NCI-H2227 treated with DMSO at 0.1 percent for 48 hours (cell line): ENCODE measurements around the gene ADAMTS9.

Source experiments
- DNase-seq: peaks from one replicate; lab custom pipeline; 2025; lab: John Stamatoyannopoulos, UW

ADAMTS9 gene

GRCh38 chr3:64651741-64652241, 36.0 kb downstream of the ADAMTS9 start:
- DNase-seq: no peak

DNA sequence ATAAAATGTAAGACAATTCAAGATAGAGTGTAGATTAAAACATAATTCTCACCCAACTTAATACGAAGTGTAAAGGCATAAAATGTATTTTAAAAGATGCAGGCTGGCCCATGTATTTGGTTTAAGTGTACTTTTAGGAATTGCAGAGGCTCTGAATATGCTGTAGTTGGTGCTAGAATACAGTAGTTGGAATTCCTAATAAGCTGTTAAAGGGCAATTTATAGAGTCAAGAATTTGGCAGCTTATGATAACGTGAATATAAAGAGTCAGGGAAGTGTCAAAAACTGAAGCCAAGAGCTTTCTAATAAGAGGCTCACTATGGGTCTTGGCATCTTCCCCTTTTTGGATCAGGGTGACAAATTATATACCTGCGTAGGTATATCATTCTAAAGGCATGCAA, 36.5 kb downstream of the ADAMTS9 start:
- no peak for DNase-seq

- no peak for DNase-seq
Observed at GRCh38 chr3:64650715-64651114, 37.1 kb downstream of the ADAMTS9 start.

DNA sequence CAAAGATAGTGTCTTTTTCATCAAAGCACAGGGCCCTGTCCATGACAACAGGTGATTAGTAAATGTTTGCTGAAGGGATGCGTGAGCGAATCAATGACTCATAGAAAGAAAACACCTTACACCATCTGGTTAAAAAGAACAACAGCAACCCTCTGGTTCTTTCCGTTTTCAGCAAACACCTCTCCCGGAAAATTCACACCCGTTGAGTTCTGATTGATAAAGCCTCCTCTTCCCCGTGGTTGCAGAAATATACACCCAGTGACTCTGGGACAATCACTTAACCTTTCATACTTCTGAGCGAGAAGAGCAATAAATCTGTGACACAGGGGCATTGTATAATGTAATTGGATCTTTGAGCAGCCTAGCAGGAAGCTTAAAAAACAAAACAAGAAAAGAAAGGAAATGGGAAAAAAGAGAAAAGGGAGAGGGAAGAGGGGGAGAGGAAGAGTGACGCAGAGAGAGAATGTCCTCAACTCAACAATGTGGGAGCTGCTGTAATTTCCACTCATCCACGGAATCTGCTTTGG, 37.6 kb downstream of the ADAMTS9 start:
- no peak for DNase-seq

DNA sequence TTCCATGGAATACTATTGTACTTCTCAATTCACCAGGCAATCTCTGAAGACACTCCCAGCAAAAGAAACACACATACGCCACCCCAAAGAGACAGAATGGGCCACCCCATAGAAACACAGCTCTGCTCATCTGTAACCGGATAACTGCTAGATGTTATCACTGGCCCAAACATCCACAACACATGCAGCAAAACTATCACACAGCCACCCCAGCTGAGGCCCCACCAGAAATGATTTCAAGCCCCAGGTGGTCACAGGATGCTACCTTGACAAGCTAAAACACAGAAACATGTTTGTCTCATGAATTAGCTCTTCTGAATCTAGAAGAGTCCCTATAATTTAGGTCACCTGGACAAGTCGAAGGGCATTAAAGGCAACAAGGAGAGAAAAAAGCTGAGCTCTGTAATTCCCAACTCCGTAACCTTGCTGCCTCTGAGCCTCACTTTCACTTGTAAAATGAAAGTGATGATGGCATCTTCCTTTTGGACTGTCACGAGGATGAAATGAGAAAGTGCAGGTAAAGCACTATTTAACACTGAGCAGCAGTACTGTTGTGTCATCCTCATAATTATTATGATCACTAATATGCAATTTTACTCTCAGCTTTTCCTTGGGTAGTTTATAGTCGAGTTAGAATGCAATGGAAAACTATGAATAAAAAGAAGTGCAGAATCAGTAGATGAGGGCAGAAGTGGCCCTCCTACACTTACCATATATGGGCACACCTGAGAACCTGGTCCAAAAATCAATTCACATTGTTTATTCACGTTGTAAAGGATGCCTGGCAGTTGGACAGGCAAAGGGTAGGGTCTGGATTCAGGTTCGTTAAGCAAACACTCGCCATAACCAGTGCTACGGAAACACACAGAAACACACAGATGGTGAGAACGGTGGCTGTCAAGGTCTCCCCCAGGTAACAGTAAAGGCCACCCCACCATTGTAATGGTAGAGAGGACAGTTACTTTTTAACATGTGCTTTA, 38.6 kb downstream of the ADAMTS9 start:
- DNase-seq: no peak

DNA sequence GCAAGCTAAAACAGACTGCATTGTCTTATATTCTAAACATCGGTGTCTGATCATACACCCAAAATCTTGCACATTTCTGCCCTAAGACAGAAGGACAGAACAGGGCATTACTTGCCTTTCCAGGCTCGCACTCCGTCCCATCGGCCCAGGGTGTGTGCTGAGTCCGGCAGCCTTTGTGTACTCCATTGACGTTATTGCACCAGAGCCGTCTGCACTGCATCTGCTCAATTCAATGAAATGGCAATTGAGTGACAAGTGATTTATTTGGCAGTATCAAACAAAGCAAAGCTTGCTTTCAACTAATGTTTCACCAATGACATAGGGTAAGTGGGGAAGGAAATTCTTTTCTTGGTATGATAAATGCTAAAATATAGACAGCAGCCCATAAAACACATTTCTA, 40.0 kb downstream of the ADAMTS9 start:
- DNase-seq: no peak

GRCh38 chr3:64645243-64645642, 42.6 kb downstream of the ADAMTS9 start:
- DNase-seq: no peak

DNA sequence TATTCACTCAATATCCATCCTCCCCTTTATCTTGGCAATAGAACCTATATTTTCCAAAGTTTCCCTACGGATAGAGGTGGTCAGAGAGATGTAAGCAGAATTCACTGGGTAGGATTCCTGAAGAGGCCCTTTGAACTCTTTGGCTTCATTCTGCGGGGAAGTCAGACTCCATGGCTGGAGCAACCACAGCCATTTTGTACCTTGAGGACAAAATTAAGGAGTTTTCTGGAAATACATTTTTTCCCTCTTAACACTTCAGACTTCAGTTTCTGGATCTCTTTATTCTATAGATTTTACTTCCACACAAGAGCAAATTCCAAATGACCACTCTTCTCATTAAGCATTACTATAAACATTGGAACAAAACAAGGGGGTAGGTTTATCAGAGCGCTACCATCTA, 43.3 kb downstream of the ADAMTS9 start:
- no peak for DNase-seq

GRCh38 chr3:64642327-64643151, 45.3 kb downstream of the ADAMTS9 start:
- peak; percentile 73 for DNase-seq

- peak; percentile 57 for DNase-seq
Observed at GRCh38 chr3:64638981-64639481, 48.8 kb downstream of the ADAMTS9 start.

DNA sequence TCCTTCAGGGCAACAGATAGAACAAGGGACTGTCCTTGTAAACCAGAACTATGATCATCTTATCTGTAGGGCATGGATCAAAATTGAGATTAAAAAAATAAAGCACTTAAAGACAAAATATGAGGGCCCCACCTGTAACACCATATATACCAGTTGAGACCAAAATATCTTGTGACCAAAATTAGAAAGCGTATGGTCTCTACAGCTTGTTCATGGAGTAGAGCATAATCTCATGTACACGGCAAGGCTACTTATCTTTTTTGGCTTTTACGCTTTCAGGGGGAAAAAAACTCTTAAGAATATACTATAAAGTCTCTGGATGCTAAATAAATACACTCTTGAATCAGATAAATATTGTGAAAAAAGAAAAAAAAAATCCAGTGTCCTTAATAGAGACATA, 49.3 kb downstream of the ADAMTS9 start:
- no peak for DNase-seq

GRCh38 chr3:64634417-64634816, 53.4 kb downstream of the ADAMTS9 start:
- DNase-seq: no peak

GRCh38 chr3:64631951-64632350, 55.8 kb downstream of the ADAMTS9 start:
- DNase-seq: no peak

DNA sequence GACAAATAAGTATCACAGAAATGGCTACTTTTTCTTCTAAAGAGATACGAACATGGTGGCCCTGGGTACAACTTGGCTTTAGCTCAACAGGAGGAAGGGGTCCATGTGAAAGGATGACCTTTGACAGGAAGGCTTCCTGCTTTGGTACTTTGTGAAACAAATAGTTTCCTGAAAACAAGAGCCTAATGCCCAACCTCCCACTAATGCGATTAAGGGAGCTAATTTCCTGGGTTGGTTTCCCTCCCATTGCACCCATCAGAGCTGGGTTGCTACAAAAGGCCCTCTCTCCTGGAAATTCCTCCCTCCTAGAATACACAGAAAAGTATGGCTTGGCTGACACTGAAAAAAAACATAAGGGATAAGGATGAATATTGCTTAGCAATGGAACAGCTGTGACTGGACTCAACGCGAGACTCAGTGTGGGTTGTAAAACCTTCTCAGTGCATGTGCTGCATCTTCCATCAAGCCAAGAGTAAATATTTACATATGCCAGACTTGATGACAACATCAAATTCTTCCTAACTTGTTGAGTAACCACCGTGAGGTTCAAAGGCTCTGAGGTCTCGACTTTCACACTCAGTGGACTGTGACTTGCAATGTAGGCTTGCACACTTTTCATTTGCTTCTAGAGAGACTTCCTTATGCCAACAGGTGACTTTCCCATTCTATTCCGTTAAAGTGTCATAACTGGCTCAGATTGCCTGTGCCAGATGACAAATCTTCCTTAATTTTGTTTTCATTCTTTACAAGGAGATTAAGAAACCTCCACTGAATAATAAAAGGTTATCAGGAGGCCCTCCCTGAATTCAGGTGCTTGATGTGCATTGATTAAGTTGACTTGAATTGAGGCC, 60.1 kb downstream of the ADAMTS9 start:
- DNase-seq: no peak

DNA sequence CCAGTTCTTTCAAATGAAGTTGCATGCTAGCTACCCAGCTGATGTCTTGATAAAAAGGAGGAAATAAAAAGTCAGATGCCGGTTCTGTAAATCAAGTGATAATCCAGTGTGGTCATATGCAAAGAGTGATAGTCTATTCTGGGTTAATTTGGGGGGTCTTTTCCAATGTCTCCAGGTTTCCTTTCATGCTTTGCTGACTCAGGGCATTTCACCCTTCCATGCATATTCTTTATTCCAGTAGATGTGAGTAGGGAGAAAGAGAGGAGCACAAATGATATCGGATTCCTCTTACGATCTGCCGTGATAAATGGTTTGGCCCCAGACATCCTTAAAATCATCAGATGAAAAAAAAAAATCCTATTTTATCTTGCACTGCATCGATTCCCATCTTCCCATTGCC, 60.8 kb downstream of the ADAMTS9 start:
- DNase-seq: no peak

GRCh38 chr3:64625381-64625780, 62.4 kb downstream of the ADAMTS9 start:
- DNase-seq: no peak

DNA sequence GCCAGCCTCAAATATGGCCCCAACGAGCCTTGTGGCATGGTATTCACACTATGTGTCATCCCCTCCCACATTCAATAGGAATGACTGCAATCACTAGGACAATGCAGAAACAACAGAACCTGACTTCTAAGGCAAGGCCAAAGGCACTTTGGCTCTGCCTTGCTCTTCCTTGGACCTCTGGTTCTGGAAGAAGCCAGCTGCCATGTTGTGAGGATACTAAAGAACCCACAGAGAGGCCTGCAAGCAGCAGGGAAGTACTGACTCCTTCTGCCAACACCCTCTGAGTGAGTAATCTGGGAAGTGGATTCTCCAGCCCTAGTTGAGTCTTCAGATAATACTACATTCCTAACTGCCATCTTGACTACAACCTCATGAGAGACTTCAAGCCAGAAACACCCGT, 64.7 kb downstream of the ADAMTS9 start:
- no peak for DNase-seq

- DNase-seq: no peak
Observed at GRCh38 chr3:64621726-64622395, 65.9 kb downstream of the ADAMTS9 start.

DNA sequence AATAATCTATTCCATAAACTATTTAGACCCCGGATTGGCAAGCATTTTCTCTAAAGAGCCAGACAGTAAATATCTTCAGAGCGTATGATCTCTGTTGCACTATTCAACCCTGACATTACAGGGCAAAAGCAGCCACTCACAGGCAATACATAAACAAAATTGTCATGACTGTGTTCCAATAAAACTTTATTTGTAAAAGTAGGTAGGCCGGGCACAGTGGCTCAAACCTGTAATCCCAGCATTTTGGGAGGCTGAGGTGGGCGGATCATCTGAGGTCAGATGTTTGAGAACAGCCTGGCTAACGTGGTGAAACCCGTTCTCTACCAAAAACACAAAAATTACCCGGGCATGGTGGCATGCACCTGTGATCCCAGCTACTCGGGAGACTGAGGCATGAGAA, 66.5 kb downstream of the ADAMTS9 start:
- no peak for DNase-seq

DNA sequence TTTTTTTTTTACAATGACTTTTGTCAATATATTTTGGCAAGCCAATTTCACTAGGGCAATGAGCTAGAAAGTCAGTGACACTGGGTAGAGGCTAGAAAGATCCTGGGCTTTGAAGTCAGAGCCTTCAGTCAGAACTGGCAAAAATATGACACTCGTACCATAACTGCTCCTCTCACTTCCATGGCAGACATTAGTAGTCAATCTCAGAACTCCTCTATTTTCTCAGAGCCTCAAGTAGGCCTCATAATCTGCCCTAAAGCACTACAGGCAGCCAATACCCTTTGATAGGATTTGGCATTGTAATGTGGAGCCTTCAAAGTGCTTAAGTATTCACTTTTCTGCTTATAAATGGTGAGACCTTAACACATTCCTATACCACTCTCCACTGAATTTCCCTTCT, 67.8 kb downstream of the ADAMTS9 start:
- no peak for DNase-seq

GRCh38 chr3:64619216-64619615, 68.6 kb downstream of the ADAMTS9 start:
- DNase-seq: no peak
